Small intestine (tissue), 7 donors: ENCODE measurements around the gene PHF12. TPM values are rescaled to one million over a fixed set of nuclear protein-coding genes. Genes with fewer than 3 reads are reported as not detected.

Experiments
- DNase-seq, 2 donors: peaks; one replicate each; pipeline versions ENCODE4 v3.0.0 to v3.0.0-alpha.2; 2013
- FAIRE-seq: peaks from 2 replicates; lab custom pipeline; 2012; peaks lifted over from hg19 to GRCh38; lab: Jason Lieb, UNC
- H3K27ac ChIP-seq, 3 donors: one replicate each; pipeline ENCODE4 v1.5.1; 2013; ENCODE audit warnings: low read length in 2 of 3, mild to moderate bottlenecking in 2 of 3, control low read depth in 1 of 3, inconsistent platforms in 1 of 3, low read depth in 1 of 3, moderate library complexity in 1 of 3
- H3K27me3 ChIP-seq, 3 donors: one replicate each; pipeline ENCODE4 v1.6.1; 2013; ENCODE audit warnings: low read length in 3 of 3, inconsistent platforms in 1 of 3; ENCODE audit not compliant: control insufficient read depth in 3 of 3, insufficient read depth in 3 of 3
- H3K36me3 ChIP-seq, 3 donors: one replicate each; pipeline ENCODE4 v1.6.1; 2013; ENCODE audit warnings: low read length in 3 of 3, inconsistent platforms in 1 of 3, low read depth in 1 of 3, mild to moderate bottlenecking in 1 of 3, moderate library complexity in 1 of 3; ENCODE audit not compliant: control insufficient read depth in 3 of 3, insufficient read depth in 2 of 3
- H3K4me1 ChIP-seq, 3 donors: one replicate each; pipeline ENCODE4 v1.6.1; 2013; ENCODE audit warnings: low read length in 2 of 3, inconsistent platforms in 1 of 3, low read depth in 1 of 3, mild to moderate bottlenecking in 1 of 3, moderate library complexity in 1 of 3; ENCODE audit not compliant: control insufficient read depth in 3 of 3, insufficient read depth in 2 of 3
- H3K4me3 ChIP-seq, 3 donors: one replicate each; pipeline ENCODE4 v1.5.1; 2013; ENCODE audit warnings: low read length in 3 of 3, control low read depth in 1 of 3, inconsistent platforms in 1 of 3, low read depth in 1 of 3, mild to moderate bottlenecking in 1 of 3, moderate library complexity in 1 of 3
- H3K9me3 ChIP-seq, 2 donors: one replicate each; pipeline ENCODE4 v1.6.1; 2013; ENCODE audit warnings: low read depth in 1 of 2, low read length in 1 of 2; ENCODE audit not compliant: control insufficient read depth in 2 of 2, insufficient read depth in 1 of 2
- WGBS, 3 donors: extraction: QIAGEN DNeasy Blood & Tissue Kit; methylation state at CpG; one replicate each; pipeline ENCODE4 v1.1.7; 2013; 5-methylcytosine and 5-hydroxymethylcytosine counted together
- polyA plus RNA-seq, 4 donors: library from polyadenylated mRNA; stranded (reverse) in 3 of 4; unstranded in 1 of 4; fragments of 200-250 nt in 3 of 4; fragments of 120-200 nt in 1 of 4; gene quantifications; one replicate each; pipeline versions ENCODE4 v1.2.1 to v1.2.3, GENCODE V29; 2013
- donor health status: healthy with polysubstance abuse.
- donor health status: control.
- donor health status: control.
- donor health status: Bipolar disorder and iron deficiency.
- donor health status: healthy.

Gene PHF12
- polyA plus RNA-seq, 4 donors, result 6.5 to 26.1 (median 15.1) TPM

- Histone ChIP-seq H3K27me3 (no peaks in the 10 kb centered on the region), H3K9me3 (no peaks in the 10 kb centered on the region), H3K36me3 (peaks cover 25 to 80% (median 53%) of the 10 kb centered on the region in 3 donors), H3K4me1 (peaks cover 0 to 12% (median 0%) of the 10 kb centered on the region in 3 donors), H3K4me3 (no peak overlapping the region), H3K27ac (peak overlapping the region in 1 of 3 donors; percentile 21)
- WGBS, 3 donors, result 94 to 96% (median 96%) methylated on average over 6 of the region's 6 CpGs
- no peak for FAIRE-seq
- DNase-seq, result no peak
Observed at GRCh38 chr17:28912938-28913333, 38.4 kb downstream of the PHF12 start.

- FAIRE-seq, result no peak
Observed at GRCh38 chr17:28912281-28912937, 38.9 kb downstream of the PHF12 start.

GRCh38 chr17:28911411-28912045, 39.8 kb downstream of the PHF12 start:
- no peaks in the 10 kb centered on the region for H3K9me3 ChIP-seq
- peak overlapping the region in 1 of 3 donors; percentile 31 for H3K27ac ChIP-seq
- H3K4me3 ChIP-seq, result no peak overlapping the region
- 94 to 96% (median 96%) methylated on average over 13 of the region's 13 CpGs for WGBS, 3 donors
- H3K36me3 ChIP-seq, result peaks cover 26 to 82% (median 45%) of the 10 kb centered on the region in 3 donors
- no peaks in the 10 kb centered on the region for H3K27me3 ChIP-seq
- FAIRE-seq, result no peak
- peaks cover 0 to 12% (median 0%) of the 10 kb centered on the region in 3 donors for H3K4me1 ChIP-seq
- no peak for DNase-seq

More at GRCh38 chr17:28912281-28912937, 38.9 kb downstream of the PHF12 start:
- Histone ChIP-seq H3K27ac (peak overlapping the region in 2 of 3 donors; percentile 21 to 31), H3K4me3 (no peak overlapping the region), H3K4me1 (peaks cover 0 to 12% (median 0%) of the 10 kb centered on the region in 3 donors), H3K9me3 (no peaks in the 10 kb centered on the region), H3K36me3 (peaks cover 25 to 80% (median 49%) of the 10 kb centered on the region in 3 donors), H3K27me3 (no peaks in the 10 kb centered on the region)
- DNase-seq, result peak; percentile 38 to 41
- WGBS, 3 donors, result 60 to 76% (median 62%) methylated on average over 20 of the region's 20 CpGs

DNA sequence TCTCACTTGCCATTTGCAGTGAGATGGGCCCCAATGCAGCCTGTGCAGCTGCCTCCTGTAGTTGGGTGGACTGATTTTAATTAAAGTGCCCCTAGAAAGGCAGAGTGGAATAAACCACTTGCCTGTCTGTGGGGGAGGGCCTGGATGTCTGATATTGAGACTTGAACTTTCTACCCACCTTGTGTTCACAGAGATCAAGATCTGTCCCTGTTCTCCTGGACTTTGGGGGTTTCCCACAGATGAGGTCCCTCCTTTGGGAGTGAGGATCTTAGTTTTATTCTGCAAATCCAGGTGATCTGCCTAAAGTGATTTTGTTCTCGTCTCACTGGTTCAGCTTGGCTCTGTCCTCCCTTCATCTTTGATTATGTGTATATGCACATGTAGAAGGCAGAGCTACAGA, 40.8 kb downstream of the PHF12 start:
- H3K9me3 ChIP-seq, result no peaks in the 10 kb centered on the region
- 82 to 100% (median 93%) methylated on average over 1 of the region's 1 CpG for WGBS, 3 donors
- FAIRE-seq (no peak), DNase-seq (no peak)
- H3K4me3 ChIP-seq, result no peak overlapping the region
- peaks cover 30 to 87% (median 43%) of the 10 kb centered on the region in 3 donors for H3K36me3 ChIP-seq
- no peak overlapping the region for H3K27ac ChIP-seq
- peaks cover 0 to 12% (median 0%) of the 10 kb centered on the region in 3 donors for H3K4me1 ChIP-seq
- H3K27me3 ChIP-seq, result no peaks in the 10 kb centered on the region

DNA sequence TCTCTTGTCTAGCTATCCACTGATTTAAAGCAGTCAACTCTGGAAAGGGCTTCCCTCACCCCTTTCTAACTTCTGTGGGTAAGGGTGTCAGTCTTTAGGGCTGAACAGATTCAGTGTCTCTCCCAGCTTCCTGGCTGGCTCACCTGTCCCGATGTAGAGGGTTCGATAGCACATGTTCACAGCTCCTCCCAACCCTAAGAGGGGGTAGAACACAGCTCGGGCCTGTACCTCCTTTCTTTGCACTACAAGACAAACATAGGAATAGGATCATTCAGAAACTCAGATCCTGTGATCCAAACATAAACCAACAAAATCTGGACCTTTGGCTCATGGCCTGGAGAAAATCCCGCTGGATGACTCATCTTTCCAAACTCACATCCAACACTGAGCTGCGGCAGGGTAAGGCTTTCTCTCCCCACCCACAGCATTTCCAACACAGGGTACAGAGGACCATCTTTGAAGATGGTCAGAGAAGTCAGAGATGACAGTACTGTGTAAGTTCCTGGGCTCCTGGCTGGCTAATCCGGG, 42.6 kb downstream of the PHF12 start:
- no peak for FAIRE-seq
- H3K27ac ChIP-seq, result peak overlapping the region in 2 of 3 donors; percentile 6 to 59
- peaks cover 26 to 78% (median 35%) of the 10 kb centered on the region in 3 donors for H3K36me3 ChIP-seq
- H3K4me1 ChIP-seq, result peaks cover 0 to 12% (median 0%) of the 10 kb centered on the region in 3 donors
- H3K27me3 ChIP-seq, result no peaks in the 10 kb centered on the region
- no peaks in the 10 kb centered on the region for H3K9me3 ChIP-seq
- DNase-seq, result no peak
- WGBS, 3 donors, result 48 to 67% (median 58%) methylated on average over 6 of the region's 6 CpGs
- no peak overlapping the region for H3K4me3 ChIP-seq

GRCh38 chr17:28907709-28908475, 43.4 kb downstream of the PHF12 start:
- H3K36me3 ChIP-seq, result peaks cover 23 to 70% (median 32%) of the 10 kb centered on the region in 3 donors
- H3K4me1 ChIP-seq, result peaks cover 2 to 16% (median 4%) of the 10 kb centered on the region in 3 donors
- FAIRE-seq (no peak), DNase-seq (no peak)
- H3K9me3 ChIP-seq, result no peaks in the 10 kb centered on the region
- H3K4me3 ChIP-seq, result no peak overlapping the region
- H3K27me3 ChIP-seq, result no peaks in the 10 kb centered on the region
- H3K27ac ChIP-seq, result peak overlapping the region in 2 of 3 donors; percentile 6 to 59
- 73 to 86% (median 83%) methylated on average over 3 of the region's 3 CpGs for WGBS, 3 donors

GRCh38 chr17:28906706-28907438, 44.4 kb downstream of the PHF12 start:
- no peak overlapping the region for H3K27ac ChIP-seq
- WGBS, 3 donors, result 64 to 75% (median 69%) methylated on average over 7 of the region's 7 CpGs
- H3K4me3 ChIP-seq, result no peak overlapping the region
- FAIRE-seq, result no peak
- no peaks in the 10 kb centered on the region for H3K27me3 ChIP-seq
- H3K9me3 ChIP-seq, result no peaks in the 10 kb centered on the region
- peaks cover 23 to 60% (median 27%) of the 10 kb centered on the region in 3 donors for H3K36me3 ChIP-seq
- peaks cover 2 to 8% (median 4%) of the 10 kb centered on the region in 3 donors for H3K4me1 ChIP-seq
- no peak for DNase-seq
